ENCODE results near the gene STK24.

DNA sequence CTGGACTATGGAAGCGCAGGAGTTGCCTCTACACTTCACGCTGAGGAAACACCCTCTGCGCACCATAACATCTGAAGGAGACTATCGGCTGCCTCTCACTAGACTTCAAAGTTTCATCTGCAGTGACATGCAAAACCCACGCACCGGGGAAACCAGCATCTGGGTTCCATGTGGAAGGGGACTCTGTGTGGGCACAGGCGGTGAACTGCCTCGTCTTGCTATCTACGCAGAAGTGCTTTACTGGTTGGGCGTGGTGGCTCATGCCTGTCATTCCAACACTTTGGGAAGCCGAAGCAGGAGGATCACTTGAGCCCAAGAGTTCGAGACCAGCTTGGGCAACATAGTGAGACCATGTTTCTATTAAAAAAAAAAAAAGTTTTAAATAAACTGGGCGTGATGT, 116.4 kb downstream of the STK24 start:
- TF ChIP-seq, protein P1, sequence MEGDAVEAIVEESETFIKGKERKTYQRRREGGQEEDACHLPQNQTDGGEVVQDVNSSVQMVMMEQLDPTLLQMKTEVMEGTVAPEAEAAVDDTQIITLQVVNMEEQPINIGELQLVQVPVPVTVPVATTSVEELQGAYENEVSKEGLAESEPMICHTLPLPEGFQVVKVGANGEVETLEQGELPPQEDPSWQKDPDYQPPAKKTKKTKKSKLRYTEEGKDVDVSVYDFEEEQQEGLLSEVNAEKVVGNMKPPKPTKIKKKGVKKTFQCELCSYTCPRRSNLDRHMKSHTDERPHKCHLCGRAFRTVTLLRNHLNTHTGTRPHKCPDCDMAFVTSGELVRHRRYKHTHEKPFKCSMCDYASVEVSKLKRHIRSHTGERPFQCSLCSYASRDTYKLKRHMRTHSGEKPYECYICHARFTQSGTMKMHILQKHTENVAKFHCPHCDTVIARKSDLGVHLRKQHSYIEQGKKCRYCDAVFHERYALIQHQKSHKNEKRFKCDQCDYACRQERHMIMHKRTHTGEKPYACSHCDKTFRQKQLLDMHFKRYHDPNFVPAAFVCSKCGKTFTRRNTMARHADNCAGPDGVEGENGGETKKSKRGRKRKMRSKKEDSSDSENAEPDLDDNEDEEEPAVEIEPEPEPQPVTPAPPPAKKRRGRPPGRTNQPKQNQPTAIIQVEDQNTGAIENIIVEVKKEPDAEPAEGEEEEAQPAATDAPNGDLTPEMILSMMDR (IDR thresholded peaks at IDR 0.05; ENCODE audit: low read depth, low read length) = no peak
- no peak for TF ChIP-seq EZH2phosphoT487 (IDR thresholded peaks at IDR 0.05; ENCODE audit: low read depth)

Measured in OCI-LY3 (cell line).